GM18907 (cell line): ENCODE measurements around the gene SRRM2.
A peak's percentile ranks its signal among the peaks of the same experiment; 100 is the strongest.

Experiments used
- ATAC-seq: cut with Tn5 transposase; IDR thresholded peaks from one replicate; pipeline ENCODE4 v1.9.1; 2021; ENCODE audit warnings: mild to moderate bottlenecking, moderate library complexity; ENCODE audit not compliant: unreplicated experiment

SRRM2 gene

GRCh38 chr16:2752035-2752849 is at the start of gene SRRM2:
TSS of gene SRRM2 (plus strand) at chr16:2752638. CDS start at chr16:2756365, 3,727 bp downstream.
- ATAC-seq, result peak; percentile 81

GRCh38 chr16:2702871-2703745 is 49.3 kb upstream of the SRRM2 start:
- no peak for ATAC-seq

GRCh38 chr16:2704166-2704982 is 48.1 kb upstream of the SRRM2 start:
- no peak for ATAC-seq

- ATAC-seq, result no peak
These were observed 47.5 kb upstream of the SRRM2 start for GRCh38 chr16:2704983-2705275.

GRCh38 chr16:2705351-2705750 is 47.1 kb upstream of the SRRM2 start:
- ATAC-seq, result no peak

GRCh38 chr16:2706085-2706484 is 46.4 kb upstream of the SRRM2 start:
- no peak for ATAC-seq

GRCh38 chr16:2706611-2707311 is 45.7 kb upstream of the SRRM2 start:
- no peak for ATAC-seq

GRCh38 chr16:2707368-2708289 is 44.8 kb upstream of the SRRM2 start:
- no peak for ATAC-seq

- no peak for ATAC-seq
These were observed 44.2 kb upstream of the SRRM2 start for GRCh38 chr16:2708290-2708639.

GRCh38 chr16:2708955-2709587 is 43.4 kb upstream of the SRRM2 start:
- no peak for ATAC-seq

GRCh38 chr16:2709588-2709984 is 42.9 kb upstream of the SRRM2 start:
- no peak for ATAC-seq

GRCh38 chr16:2710021-2710710 is 42.3 kb upstream of the SRRM2 start:
- ATAC-seq, result no peak

- no peak for ATAC-seq
These were observed 41.7 kb upstream of the SRRM2 start for GRCh38 chr16:2710711-2711231.

GRCh38 chr16:2711370-2712062 is 40.9 kb upstream of the SRRM2 start:
- ATAC-seq, result no peak

- ATAC-seq, result no peak
These were observed 40.4 kb upstream of the SRRM2 start for GRCh38 chr16:2712063-2712441.

GRCh38 chr16:2712546-2712945 is 39.9 kb upstream of the SRRM2 start:
- ATAC-seq, result no peak

- no peak for ATAC-seq
These were observed 38.9 kb upstream of the SRRM2 start for GRCh38 chr16:2713523-2713922.
